Stimulated activated CD8-positive, alpha-beta memory T cell treated with anti-CD3 and anti-CD28 coated beads, Interleukin-7, amount 100 ng/mL, for 1 hour (primary cell): ENCODE results near the gene GRIK4.

Experiments used
- DNase-seq, 2 donors: peaks; one replicate each; pipeline ENCODE4 v3.0.0-alpha.2; 2020; ENCODE audit warnings: low read depth in 2 of 2

Gene GRIK4

GRCh38 chr11:120880498-120881175 lies 369.1 kb downstream of the GRIK4 start:
- no peak for DNase-seq

GRCh38 chr11:120881596-120881995 lies 370.0 kb downstream of the GRIK4 start:
- DNase-seq = no peak

GRCh38 chr11:120882175-120882574 lies 370.6 kb downstream of the GRIK4 start:
- no peak for DNase-seq

- no peak for DNase-seq
Measured at GRCh38 chr11:120883404-120884080, 372.0 kb downstream of the GRIK4 start.

GRCh38 chr11:120884154-120885020 lies 372.8 kb downstream of the GRIK4 start:
- no peak for DNase-seq

- no peak for DNase-seq
Measured at GRCh38 chr11:120890609-120891320, 379.2 kb downstream of the GRIK4 start.

GRCh38 chr11:120893440-120894201 lies 382.1 kb downstream of the GRIK4 start:
- DNase-seq = no peak

- no peak for DNase-seq
Measured at GRCh38 chr11:120894202-120894985, 382.8 kb downstream of the GRIK4 start.

GRCh38 chr11:120896687-120897086 lies 385.1 kb downstream of the GRIK4 start:
- no peak for DNase-seq

- DNase-seq = no peak
Measured at GRCh38 chr11:120898568-120898967, 387.0 kb downstream of the GRIK4 start.

GRCh38 chr11:120899720-120900119 lies 388.2 kb downstream of the GRIK4 start:
- DNase-seq = no peak

GRCh38 chr11:120900643-120901042 lies 389.1 kb downstream of the GRIK4 start:
- DNase-seq = no peak

GRCh38 chr11:120903686-120904085 lies 392.1 kb downstream of the GRIK4 start:
- DNase-seq = no peak

GRCh38 chr11:120904116-120904515 lies 392.6 kb downstream of the GRIK4 start:
- DNase-seq = no peak

GRCh38 chr11:120906766-120907165 lies 395.2 kb downstream of the GRIK4 start:
- DNase-seq = no peak

GRCh38 chr11:120907971-120908370 lies 396.4 kb downstream of the GRIK4 start:
- DNase-seq = no peak

GRCh38 chr11:120908461-120909181 lies 397.1 kb downstream of the GRIK4 start:
- DNase-seq = peak; percentile 9 to 10

GRCh38 chr11:120909676-120910416 lies 398.3 kb downstream of the GRIK4 start:
- no peak for DNase-seq

GRCh38 chr11:120911943-120912342 lies 400.4 kb downstream of the GRIK4 start:
- no peak for DNase-seq
